Ectodermal cell (in vitro differentiated cells): ENCODE measurements around the gene RALGAPB. TPM values are rescaled to one million over a fixed set of nuclear protein-coding genes. Genes with fewer than 3 reads are reported as not detected.

ENCODE experiments used
- H3K27ac ChIP-seq: 2 replicates; pipeline ENCODE4 v1.7.0; 2013; ENCODE audit warnings: mild to moderate bottlenecking, low read depth, low read length; ENCODE audit not compliant: insufficient read depth, poor library complexity, severe bottlenecking
- H3K27me3 ChIP-seq: 2 replicates; pipeline ENCODE4 v1.7.0; 2013; ENCODE audit warnings: mild to moderate bottlenecking, low read length; ENCODE audit not compliant: insufficient read depth, control insufficient read depth, poor library complexity, severe bottlenecking
- H3K36me3 ChIP-seq: one replicate; pipeline ENCODE4 v1.7.0; 2013; ENCODE audit warnings: low read length; ENCODE audit not compliant: control insufficient read depth, insufficient read depth
- H3K4me1 ChIP-seq: one replicate; pipeline ENCODE4 v1.7.0; 2013; ENCODE audit warnings: low read length; ENCODE audit not compliant: control insufficient read depth, insufficient read depth
- H3K4me3 ChIP-seq: 2 replicates; pipeline ENCODE4 v1.7.0; 2013; ENCODE audit warnings: low read depth, low read length, control low read depth; ENCODE audit not compliant: insufficient read depth
- H3K9me3 ChIP-seq: 2 replicates; pipeline ENCODE4 v1.7.0; 2013; ENCODE audit warnings: mild to moderate bottlenecking, low read length, moderate library complexity; ENCODE audit not compliant: control insufficient read depth
- WGBS, 2 experiments: methylation state at CpG; one replicate each; pipeline ENCODE4 v1.1.7; 2013; ENCODE audit warnings: missing lambda C conversion rate in 2 of 2; 5-methylcytosine and 5-hydroxymethylcytosine counted together
- polyA plus RNA-seq, 4 experiments: library from polyadenylated mRNA; stranded (reverse); fragments of 50-300 nt; gene quantifications; one replicate each; pipeline ENCODE4 v1.2.3, GENCODE V29; 2013

Gene RALGAPB
- polyA plus RNA-seq (2013, experiment 1 of 4), result 33.7 TPM
- polyA plus RNA-seq (2013, experiment 2 of 4), result 32.7 TPM
- polyA plus RNA-seq (2013, experiment 3 of 4), result 23.1 TPM
- polyA plus RNA-seq (2013, experiment 4 of 4), result 27.2 TPM

GRCh38 chr20:38472513-38473366, at the start of gene RALGAPB:
Gene RALGAPB, plus strand, starts transcription at chr20:38472843. Its CDS starts 15,590 bp downstream, at chr20:38488433.
- peak within 1 kb of the TSS; percentile 87 for H3K4me3 ChIP-seq
- peak within 1 kb of the TSS; percentile 89 for H3K27ac ChIP-seq
- 0% methylated on average over 81 of the region's 81 CpGs for WGBS, 2 experiments
- H3K9me3 ChIP-seq, result no peaks in the 10 kb centered on the region
- H3K4me1 ChIP-seq, result no peaks in the 10 kb centered on the region
- H3K27me3 ChIP-seq, result peaks cover 3% of the 10 kb centered on the region
- H3K36me3 ChIP-seq, result no peaks in the 10 kb centered on the region

- Histone ChIP-seq H3K4me1 (no peaks in the 10 kb centered on the region), H3K27ac (no peak overlapping the region), H3K4me3 (no peak overlapping the region), H3K36me3 (peaks cover 76% of the 10 kb centered on the region), H3K9me3 (no peaks in the 10 kb centered on the region), H3K27me3 (no peaks in the 10 kb centered on the region)
- 93% methylated on average over 4 of the region's 4 CpGs for WGBS, 2 experiments
These were observed 49.1 kb upstream of the RALGAPB start for GRCh38 chr20:38423541-38423940.

- no peak overlapping the region for H3K4me3 ChIP-seq
- no peaks in the 10 kb centered on the region for H3K4me1 ChIP-seq
- H3K27ac ChIP-seq, result no peak overlapping the region
- no peaks in the 10 kb centered on the region for H3K27me3 ChIP-seq
- no peaks in the 10 kb centered on the region for H3K9me3 ChIP-seq
- WGBS, 2 experiments, result 93 to 100% methylated on average over 1 of the region's 1 CpG
- peaks cover 84% of the 10 kb centered on the region for H3K36me3 ChIP-seq
These were observed 48.2 kb upstream of the RALGAPB start for GRCh38 chr20:38424401-38424800.

- WGBS, 2 experiments, result 90 to 93% methylated on average over 15 of the region's 15 CpGs
- Histone ChIP-seq H3K27ac (no peak overlapping the region), H3K4me1 (no peaks in the 10 kb centered on the region), H3K27me3 (no peaks in the 10 kb centered on the region), H3K9me3 (no peaks in the 10 kb centered on the region), H3K4me3 (no peak overlapping the region), H3K36me3 (peaks cover 85% of the 10 kb centered on the region)
These were observed 46.4 kb upstream of the RALGAPB start for GRCh38 chr20:38426006-38426897.

- H3K4me1 ChIP-seq, result peaks cover 5% of the 10 kb centered on the region
- no peak overlapping the region for H3K4me3 ChIP-seq
- 97% methylated on average over 5 of the region's 5 CpGs for WGBS, 2 experiments
- H3K27me3 ChIP-seq, result no peaks in the 10 kb centered on the region
- H3K27ac ChIP-seq, result no peak overlapping the region
- H3K36me3 ChIP-seq, result peaks cover 84% of the 10 kb centered on the region
- no peaks in the 10 kb centered on the region for H3K9me3 ChIP-seq
These were observed 45.0 kb upstream of the RALGAPB start for GRCh38 chr20:38427655-38428023.

GRCh38 chr20:38428800-38429199, 43.8 kb upstream of the RALGAPB start:
- H3K27ac ChIP-seq, result no peak overlapping the region
- H3K4me3 ChIP-seq, result no peak overlapping the region
- 93 to 95% methylated on average over 3 of the region's 3 CpGs for WGBS, 2 experiments
- H3K27me3 ChIP-seq, result no peaks in the 10 kb centered on the region
- peaks cover 79% of the 10 kb centered on the region for H3K36me3 ChIP-seq
- no peaks in the 10 kb centered on the region for H3K9me3 ChIP-seq
- H3K4me1 ChIP-seq, result peaks cover 16% of the 10 kb centered on the region

- no peaks in the 10 kb centered on the region for H3K27me3 ChIP-seq
- H3K4me3 ChIP-seq, result no peak overlapping the region
- H3K4me1 ChIP-seq, result peaks cover 19% of the 10 kb centered on the region
- no peaks in the 10 kb centered on the region for H3K9me3 ChIP-seq
- peaks cover 79% of the 10 kb centered on the region for H3K36me3 ChIP-seq
- WGBS, 2 experiments, result 96 to 98% methylated on average over 3 of the region's 3 CpGs
- H3K27ac ChIP-seq, result no peak overlapping the region
These were observed 43.3 kb upstream of the RALGAPB start for GRCh38 chr20:38429301-38429700.

GRCh38 chr20:38430679-38431325, 41.8 kb upstream of the RALGAPB start:
- H3K4me3 ChIP-seq, result no peak overlapping the region
- H3K27me3 ChIP-seq, result no peaks in the 10 kb centered on the region
- peaks cover 20% of the 10 kb centered on the region for H3K4me1 ChIP-seq
- no peaks in the 10 kb centered on the region for H3K9me3 ChIP-seq
- H3K27ac ChIP-seq, result no peak overlapping the region
- 96 to 97% methylated on average over 8 of the region's 8 CpGs for WGBS, 2 experiments
- peaks cover 65% of the 10 kb centered on the region for H3K36me3 ChIP-seq

GRCh38 chr20:38432292-38432691, 40.4 kb upstream of the RALGAPB start:
- Histone ChIP-seq H3K27ac (no peak overlapping the region), H3K36me3 (peaks cover 56% of the 10 kb centered on the region), H3K4me3 (no peak overlapping the region), H3K9me3 (no peaks in the 10 kb centered on the region), H3K4me1 (peaks cover 20% of the 10 kb centered on the region), H3K27me3 (no peaks in the 10 kb centered on the region)
- WGBS, 2 experiments, result 90 to 94% methylated on average over 6 of the region's 6 CpGs
